CMK (cell line): Measurements from ENCODE around the gene STIM1.
"Not testable (repeated sequence)": the region's sequence is repeated elsewhere in the genome, so short reads cannot be mapped to it uniquely, and the experiment has no call there.

Experiments
- DNase-seq: peaks from one replicate; pipeline ENCODE4 v3.0.0-alpha.2; 2010; ENCODE audit warnings: low read depth

Gene STIM1

DNA sequence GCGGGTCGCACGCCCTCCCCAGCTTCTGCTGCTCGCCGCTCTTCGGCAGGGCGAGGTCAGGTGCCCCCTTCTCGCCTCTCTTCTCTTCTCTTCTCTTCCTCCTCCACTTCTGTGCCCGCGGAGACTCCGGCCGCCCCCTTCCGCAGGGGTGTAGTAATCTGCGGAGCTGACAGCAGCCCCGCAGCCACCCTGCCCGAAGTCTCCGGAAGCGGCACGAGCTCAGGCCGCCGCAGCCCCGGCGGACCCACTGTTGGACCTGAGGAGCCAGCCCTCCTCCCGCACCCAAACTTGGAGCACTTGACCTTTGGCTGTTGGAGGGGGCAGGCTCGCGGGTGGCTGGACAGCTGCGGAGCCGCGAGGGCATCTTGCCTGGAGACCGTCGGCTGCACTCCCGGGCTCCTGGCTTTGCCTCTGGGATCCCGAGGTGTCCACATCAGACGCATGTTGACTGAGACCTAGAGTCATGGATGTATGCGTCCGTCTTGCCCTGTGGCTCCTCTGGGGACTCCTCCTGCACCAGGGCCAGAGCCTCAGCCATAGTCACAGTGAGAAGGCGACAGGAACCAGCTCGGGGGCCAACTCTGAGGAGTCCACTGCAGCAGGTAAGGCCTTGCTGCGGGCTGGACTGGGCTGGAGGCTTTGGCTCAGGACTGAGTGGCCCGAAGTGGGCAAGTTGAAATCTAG lies 486 bp downstream of the STIM1 start:
- DNase-seq = no peak

DNA sequence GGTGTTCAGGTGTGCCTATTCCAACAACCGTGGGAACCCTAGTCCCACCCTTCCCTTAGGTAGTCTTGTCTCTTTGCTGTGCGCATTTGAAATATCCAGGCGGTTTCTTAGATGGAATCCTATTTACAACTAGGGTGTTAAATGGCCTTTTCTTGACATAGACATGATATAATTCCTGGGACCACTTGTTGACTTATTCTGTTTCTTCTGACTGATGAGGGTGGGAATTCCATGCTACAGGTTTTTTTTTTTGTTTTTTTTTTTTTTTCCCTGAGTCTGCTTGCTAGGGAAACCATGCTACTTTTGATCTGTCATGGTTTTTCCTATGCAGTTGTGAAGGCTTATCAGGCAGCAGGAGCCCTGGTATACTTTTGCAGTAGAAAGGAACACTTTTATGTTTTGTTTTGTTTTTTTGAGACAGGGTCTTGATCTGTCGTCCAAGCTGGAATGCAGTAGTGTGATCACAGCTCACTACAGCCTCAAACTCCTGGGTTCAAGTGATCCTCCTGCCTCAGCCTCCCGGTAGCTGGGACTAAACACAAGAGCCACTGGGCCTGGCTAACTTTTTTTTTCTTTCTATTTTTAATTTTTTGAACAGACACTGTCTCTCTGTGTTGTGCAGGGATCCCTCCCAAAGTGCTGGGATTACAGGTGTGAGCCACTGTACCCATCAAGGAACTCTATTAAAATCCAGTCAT lies 1.5 kb downstream of the STIM1 start:
- DNase-seq = no peak

DNA sequence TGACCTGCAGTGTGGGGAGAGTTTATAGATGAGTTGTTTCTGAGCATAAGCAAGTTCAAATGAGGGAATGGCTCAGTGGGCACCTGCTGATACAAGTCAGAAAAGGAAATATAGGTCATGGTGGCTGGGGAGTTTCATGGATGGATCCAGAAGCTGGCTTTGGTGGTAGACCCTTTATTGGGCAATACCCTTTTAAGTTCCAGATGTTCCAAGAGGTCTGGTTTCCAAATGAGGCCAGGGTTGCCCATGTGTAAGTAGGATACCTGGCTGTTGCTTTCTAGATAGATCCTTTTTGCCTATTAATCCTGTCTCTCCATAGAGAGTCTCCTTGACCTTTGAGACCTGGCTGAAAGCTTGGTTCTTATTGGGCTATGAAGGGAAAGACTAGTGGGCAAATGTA lies 2.2 kb downstream of the STIM1 start:
- DNase-seq = no peak

DNA sequence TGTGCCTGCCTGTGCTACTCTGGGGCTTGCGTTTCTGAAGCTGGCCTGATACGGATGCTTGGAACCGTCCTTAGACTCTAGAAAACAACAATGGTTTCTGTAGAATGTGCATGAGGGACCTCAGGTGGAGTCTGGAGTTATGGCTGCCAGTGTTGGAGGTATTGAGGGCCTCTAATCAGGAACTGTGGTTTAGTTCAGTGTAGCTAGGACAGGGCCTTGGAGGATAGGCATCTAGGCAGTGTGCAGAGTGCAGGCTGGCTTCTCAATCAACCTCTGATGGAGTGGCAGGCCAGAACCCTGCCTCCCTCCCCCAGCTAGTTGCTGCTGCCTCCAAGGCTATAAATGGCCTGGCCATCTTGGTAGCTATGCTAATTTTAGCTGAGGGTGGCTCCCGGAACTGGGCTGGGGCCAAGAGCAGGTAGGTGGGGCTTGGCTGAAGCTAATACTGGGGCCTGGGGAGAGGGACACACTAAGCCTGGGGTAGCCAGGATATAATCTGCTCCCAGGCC lies 4.0 kb downstream of the STIM1 start:
- no peak for DNase-seq

DNA sequence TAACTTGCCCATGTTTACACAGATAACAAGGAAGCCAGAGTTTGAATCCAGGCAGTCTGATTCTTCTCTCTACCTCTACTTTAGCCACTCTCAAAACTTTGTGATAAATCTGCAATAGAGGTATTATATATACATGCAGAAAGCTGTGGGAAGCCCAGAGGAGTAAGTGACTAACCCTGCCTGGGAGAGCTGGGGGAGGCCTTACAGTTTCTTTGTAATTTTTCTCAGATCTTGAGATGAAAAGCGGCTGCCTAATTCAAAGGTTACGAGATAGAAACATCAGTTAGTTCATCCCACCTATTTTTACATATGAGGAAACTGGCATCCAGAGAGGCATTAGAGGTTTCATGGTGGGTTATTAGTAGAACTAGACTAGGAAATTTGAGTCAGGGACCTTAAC lies 4.9 kb downstream of the STIM1 start:
- DNase-seq = no peak

DNA sequence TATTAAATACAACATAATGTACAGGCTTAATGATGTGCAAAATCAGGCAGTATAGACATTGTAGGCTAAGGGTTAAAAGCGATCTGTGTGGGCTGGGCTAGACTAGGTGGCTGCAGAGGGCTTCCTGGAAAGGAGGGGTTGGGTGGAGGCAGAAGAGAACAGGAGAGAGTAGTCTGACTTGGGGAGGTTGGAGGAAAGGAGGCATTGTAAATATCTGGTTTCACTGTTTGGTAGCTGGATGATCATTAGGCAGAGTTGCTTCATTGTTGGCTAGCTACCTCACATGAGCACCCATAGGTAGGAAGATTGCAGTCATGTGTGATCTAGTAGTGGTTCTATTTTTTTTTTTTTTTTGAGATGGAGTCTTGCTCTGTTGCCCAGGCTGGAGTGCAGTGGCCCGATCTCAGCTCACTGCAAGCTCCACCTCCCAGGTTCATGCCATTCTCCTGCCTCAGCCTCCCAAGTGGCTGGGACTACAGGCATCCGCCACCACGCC lies 5.5 kb downstream of the STIM1 start:
- DNase-seq = not testable (repeated sequence)

DNA sequence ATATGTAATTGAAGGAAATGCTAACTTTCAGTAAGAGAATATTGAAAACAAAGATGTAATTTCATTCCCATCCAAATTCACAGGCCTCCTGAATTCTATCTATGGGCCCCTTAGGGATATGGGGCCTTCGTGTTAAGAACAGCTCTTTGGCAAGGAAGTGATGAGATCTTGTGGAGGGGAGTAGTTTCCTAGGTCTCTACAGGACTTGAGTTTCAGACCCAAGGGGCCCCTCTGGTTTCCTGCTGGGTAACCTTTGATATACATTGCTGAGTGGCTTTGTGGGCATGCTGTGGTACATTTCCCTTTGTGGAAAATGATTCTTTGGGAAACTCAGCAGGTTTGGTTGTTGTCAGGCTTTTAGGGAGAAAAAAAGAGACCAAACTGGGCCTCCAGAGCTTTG lies 6.2 kb downstream of the STIM1 start:
- no peak for DNase-seq

DNA sequence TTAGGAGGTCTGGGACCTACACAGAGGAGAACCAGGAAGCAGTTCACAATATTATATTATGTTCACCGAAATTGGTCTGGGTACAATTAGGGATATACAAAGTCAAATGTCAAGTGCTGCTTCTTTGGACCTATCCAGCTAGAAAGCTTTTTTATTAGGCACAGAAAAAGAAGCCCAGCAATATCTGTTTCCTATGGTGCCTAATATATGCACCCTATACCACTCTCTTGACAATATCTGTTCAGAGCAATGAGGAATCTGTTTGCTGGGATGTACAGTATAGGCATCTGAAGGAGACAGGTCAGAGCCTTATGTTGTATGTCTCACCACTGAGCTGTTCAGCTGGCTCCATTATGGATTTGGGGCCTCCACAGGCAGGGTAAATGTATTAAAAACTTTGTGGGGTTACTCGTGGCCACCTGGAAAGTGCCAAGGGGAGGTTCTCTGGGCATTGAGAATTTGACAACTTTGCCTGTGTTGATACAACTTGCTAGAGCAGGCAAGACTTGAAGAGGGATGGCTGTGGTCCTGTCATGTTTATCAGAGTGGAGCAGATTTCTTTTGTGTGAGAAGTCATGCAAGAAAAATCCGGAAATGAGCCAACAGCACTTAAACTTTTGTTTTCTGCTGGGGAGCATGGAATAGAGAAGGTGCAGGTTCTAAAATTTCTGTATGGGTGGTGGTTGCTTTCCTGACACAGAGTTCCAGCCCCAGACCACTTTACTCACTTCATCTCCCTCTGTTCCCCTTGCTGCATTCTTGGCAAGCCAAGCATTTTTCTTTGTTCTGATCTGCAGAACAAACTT lies 10.1 kb downstream of the STIM1 start:
- no peak for DNase-seq

DNA sequence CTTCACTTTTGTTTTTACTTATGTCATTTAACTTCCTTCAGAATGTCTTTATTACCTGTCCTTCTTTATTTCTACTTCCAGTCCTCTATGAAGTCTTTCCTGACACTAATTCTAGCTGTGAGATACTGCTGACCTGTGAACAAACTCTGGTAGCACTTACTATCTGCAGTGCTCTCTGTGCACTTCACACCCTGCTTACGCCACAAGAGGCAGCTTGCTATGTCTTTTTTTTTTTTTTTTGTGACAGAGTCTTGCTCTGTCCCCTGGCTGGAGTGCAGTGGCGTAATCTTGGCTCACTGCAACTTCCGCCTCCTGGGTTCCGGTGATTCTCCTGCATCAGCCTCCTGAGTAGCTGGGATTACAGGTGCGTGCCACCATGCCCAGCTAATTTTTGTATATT lies 10.7 kb downstream of the STIM1 start:
- DNase-seq = no peak

DNA sequence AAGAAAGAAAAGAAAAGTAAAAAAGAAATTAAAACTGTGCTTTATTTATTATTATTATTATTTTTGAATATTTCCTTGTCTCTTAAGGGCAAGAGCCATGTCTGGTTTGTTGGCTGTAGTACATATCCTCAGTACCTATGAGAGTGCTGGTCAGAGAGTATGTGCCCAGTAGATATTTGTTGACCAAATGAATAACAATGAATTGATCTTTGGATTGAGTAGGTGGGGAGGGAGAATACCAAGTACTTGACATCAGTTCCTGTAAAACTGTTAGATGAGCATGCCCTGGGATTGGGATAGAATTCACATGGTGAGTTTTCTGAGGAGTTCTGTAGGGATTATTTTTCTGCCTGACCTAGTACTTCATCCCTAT lies 11.4 kb downstream of the STIM1 start:
- no peak for DNase-seq

DNA sequence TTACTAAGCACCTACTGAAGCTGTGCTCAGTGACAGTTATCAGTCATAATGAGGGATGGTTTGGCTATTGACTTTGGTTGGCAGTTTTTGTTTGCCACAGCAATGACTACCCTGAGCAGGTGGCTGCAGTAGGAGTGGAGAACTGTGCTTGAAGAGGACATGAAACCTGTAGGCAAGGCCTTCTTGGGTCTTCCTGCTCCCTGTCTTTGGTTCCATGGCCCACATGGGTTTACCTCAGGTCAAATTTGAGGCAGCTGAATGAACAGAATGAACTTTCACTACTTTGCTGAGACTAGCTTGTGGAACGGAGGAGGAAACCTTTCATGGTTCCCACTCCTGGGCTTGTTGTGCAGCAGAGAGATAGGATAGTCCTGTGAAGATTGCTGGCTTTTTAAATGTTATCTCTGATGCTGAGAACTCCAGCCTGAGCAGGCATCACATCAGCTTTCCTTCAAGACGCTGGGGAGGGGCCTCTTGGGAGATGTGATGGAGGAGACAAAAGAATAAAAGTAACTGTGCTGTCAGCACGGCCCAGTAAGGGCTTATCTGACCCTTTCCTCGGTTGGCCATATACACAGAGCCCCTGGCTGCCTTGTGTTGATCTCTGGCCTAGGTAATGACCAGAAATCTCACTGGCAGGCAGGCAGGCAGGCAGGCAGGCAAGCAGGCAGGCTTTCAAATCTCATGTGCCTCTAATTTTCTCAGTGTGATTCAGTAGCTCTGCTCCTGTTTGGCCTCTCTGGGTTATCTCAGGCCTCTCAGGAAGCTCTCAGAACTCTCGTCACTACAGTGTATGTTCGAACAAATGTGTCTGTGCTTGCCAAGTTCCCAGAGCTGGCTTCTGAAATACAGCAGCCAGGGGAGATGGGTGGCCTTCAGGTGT lies 12.0 kb downstream of the STIM1 start:
- no peak for DNase-seq

DNA sequence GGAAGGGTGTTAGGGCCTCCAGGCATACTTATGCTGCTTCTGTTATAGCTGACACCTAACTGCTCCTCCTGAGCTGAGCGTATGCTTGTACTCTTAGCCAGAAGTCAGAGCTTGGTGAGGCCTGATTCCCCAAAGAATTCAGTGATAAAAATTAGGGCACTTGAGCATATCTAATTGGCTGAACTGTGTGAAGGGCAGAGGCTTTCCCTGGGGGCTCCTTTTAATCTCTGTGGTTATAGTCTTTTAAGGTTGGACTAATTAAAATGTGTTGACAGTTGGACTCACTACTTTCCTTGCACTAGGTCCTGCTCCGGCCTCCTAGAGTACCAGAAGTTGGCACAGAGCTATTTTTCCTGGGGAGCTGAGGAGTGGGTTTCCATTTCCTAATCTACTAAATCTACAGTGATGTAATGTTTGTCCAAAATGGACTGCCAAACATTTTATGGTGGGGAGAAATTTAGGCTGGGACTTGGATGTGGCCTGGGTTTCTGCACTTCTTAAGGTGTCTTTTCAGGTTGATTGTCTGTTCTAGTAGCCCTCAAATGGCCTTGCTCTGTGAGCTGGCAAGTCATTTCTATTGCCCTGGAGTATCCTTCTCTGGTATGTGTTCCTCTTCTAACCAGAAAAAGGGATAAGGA lies 18.4 kb downstream of the STIM1 start:
- no peak for DNase-seq

DNA sequence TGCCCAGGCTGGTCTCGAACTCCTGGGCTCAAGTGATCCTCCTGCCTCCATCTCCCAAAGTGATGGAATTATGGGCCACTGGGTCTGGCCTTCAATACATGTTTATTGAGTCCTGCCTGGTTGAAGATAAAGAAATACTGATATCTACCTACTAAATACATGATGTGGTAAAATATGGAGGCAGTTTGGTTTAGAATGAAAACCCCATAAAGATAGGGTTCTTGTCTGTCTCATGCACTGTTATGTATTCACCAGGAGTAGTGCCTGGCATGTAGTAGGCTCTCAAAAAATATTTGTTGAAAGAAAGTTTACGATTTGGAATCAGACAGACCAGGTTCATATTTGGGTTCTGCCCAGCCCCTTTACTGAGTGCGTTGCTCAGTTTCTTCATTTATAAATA lies 21.1 kb downstream of the STIM1 start:
- DNase-seq = no peak

DNA sequence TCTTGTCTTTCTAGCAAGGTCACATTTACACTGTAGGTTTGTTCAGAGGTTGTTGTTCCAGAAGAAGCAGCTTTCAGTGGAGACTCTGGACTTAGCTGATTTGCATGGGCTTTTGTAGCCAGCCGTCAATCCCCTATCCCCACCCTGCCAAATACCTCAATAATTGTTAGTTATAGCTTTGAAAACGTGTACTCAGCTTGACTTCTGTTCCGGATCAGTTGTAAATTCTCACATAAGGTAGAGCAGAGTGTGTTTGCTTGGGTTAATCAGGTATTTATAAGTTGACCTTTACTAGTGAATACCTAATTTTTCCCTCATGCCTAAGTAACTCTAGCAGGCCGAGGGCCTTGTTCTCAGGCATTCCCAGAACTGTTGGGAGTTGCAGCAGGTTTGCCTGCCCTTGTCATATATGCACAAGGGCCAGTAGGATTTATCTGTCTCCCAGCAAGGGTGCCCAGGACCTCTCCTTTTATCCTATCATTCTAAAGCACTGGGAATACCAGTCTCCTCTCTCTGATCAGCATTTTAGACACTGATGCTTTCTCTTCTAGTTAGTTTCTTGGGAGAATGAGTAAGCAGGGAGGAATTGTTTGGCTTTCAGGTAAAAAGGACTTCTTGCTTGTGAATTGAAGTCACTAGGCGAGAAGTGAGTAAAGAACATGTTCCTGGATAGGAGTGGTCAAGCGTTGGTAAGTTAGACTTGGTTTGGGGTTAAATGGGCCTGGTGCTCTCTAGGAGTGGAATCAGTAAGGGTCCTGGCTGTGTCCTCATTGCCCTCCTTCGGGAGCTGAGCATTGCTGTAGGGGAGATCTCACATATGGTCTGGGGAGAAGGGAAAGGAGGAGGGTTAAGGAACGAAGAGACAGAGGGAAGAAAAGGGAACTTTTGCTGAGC lies 22.1 kb downstream of the STIM1 start:
- DNase-seq = no peak

DNA sequence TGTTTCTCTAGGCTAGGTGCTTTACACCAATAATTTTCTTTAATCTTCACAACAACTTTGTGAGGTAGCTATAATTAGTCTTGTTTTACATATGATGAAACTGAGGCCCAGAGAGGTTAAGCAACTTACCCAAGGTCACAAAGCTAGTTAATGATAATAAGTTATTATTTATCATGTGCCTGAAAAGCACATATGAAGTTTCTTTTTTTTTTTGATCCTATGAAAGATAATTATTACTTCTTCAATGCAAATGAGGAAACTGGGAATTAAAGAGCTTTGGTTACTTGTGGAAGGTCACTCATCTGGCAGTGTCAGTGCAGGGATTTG lies 22.8 kb downstream of the STIM1 start:
- no peak for DNase-seq

DNA sequence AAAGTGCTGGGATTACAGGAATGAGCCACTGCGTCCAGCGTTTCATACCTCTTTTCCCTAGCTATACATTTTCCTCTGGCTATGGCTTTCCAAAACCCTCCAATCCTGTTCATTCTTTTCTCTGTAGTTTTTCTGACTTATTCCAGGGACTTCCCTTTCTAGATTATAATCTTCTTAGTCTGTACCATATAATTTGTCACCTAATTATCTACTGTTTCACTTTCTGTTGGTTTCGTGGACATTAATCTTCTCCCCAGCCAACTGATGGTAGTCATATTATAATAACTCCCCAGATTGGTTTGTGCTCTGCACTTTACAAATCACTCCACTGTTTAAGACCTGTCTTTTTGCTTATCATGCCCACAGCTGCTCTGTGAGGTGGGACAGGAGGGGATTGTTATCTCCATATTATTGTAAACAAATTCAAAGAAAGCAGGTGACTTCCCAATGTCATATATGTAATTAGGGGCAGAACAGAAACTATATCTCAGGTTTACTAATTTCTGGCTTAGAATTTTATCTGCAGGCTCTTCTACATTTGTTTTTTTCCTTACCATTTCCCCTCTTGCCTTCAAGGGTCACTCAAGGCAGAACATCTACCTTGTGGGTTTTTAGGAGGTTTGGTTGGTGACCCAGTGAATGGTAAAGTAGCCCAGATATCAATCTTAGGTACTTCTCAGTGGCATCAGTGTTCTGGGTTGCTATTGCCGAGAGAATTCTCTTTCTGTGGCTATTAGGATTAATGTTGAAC lies 23.9 kb downstream of the STIM1 start:
- no peak for DNase-seq

DNA sequence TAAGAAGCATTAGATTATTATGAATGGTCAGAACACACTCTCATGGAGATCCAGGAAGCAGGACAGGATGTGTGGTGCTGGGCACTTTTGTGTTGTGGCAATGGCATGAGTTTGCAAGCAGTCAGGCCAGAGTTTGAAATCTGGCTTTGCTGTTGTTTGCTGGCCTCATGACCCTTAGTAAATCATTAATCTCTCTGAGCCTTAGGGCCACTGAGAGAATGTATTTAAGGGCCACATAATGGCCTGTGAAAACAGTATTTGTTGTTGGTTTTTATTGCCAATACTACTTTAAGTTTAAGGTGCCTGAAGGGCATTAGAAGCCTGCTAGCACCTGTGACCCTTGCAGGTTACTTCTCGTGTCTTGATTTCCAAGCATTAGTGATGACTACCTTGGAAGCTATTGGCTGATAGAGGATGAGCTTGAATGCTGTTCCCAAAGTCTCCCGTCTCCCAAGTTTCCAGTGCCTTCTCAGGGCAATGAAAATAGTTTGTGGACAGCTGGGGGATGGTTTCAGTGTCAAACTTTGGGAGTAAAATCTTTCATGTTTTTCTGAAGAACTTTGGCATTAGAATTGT lies 24.6 kb downstream of the STIM1 start:
- DNase-seq = no peak

DNA sequence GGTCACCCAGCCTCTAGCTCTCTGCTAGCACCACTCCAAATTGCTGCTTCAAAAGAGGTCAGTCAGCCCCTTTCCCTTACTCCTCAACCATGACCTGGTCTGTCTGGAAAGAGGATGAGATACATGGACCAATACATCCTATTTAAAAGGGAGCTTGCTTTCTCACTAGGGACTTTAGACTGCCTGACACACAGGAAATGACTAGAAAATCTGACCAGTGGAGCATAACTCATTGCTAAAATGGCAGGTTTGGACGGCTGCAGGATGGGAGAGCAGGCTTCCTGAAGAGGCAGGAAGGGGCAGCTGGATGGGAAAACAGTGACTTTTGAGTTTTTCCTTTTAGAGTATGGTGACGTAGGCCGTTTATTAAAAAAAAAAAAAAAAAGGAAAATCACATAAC lies 25.3 kb downstream of the STIM1 start:
- no peak for DNase-seq

DNA sequence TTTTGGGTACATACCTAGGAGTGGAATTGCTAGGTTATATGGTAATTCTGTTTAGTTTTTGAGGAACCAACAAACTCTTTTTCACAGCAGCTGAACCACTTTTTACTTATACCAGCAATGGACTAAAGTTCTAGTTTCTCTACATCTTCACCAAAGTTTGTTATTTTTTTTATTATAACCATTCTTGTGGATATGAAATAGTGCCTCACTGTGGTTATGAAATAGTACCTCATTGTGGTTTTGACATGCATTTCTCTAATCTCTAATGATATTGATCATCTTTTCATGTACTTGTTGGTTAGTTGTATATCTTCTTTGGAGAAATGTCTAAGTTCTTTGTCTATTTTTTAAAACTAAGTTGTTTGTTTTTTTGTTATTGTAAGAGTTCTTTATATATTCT lies 27.2 kb downstream of the STIM1 start:
- no peak for DNase-seq
